Cardiac fibroblast (primary cell): Measurements from ENCODE around the gene TESK2.
A peak's percentile ranks its signal among the peaks of the same experiment; 100 is the strongest.
"Not testable (repeated sequence)": the region's sequence is repeated elsewhere in the genome, so short reads cannot be mapped to it uniquely, and the experiment has no call there.

Experiments
- DNase-seq, 2 donors: peaks; one replicate each; pipeline versions ENCODE4 v3.0.0 to v3.0.0-alpha.2; 2010; ENCODE audit warnings: low read depth in 2 of 2
- H3K4me3 ChIP-seq, 2 donors: replicated peaks in 1 of 2; 1 replicate in 1 of 2; 2 replicates in 1 of 2; pipeline ENCODE4 v1.5.1; 2011; ENCODE audit warnings: low read depth in 2 of 2, low read length in 2 of 2, mild to moderate bottlenecking in 2 of 2, moderate library complexity in 1 of 2
- CTCF ChIP-seq: IDR thresholded peaks from one replicate; pipeline ENCODE4 v1.5.1; 2011; ENCODE audit warnings: low read depth, mild to moderate bottlenecking, low read length, inconsistent platforms

The TESK2 gene

DNA sequence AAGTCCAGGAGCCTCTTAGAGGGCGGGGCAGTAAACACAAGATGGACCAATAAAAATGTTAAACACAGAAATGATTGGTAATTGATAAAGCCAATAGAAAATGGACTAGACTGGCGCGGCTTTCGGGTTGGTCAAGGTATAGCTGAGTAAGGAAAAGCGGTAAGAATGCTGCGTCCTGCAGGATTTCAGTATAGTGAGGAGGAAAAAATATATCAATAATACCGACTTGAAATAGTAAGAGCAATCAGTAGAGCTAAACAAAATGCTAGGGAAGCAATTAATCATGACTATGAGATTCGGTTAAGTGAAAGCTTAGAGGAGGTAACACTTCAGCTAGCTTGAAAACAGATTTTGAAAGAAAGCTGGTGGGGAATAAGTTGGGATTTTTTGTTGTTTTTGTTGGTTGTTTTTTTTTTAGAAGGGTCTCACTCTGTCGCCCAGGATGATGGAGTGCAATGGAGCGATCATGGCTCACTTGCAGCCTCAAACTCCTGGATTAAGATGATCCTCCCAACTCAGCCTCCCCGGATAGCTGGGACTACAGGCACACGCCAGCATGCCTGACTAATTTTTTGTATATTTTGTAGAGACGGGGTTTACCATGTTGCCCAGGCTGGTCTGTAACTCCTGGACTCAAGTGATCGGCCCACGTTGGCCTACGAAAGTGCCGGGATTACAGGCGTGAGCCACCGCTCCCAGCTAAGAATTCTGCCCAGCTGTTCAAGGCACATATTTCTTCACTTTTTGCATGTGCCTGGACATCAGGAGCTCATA lies 711 bp upstream of the TESK2 start:
- no peak for DNase-seq
- TF ChIP-seq CTCF: no peak
- H3K4me3 ChIP-seq: peak overlapping the region; percentile 85 to 97

- peak; percentile 28 to 32 for DNase-seq
- TF ChIP-seq CTCF: no peak
- peak overlapping the region; percentile 85 to 97 for H3K4me3 ChIP-seq
Measured at GRCh38 chr1:45490121-45490625, 790 bp downstream of the TESK2 start.

- DNase-seq, H3K4me3 ChIP-seq: not testable (repeated sequence)
Measured at GRCh38 chr1:45489379-45489778, 1.6 kb downstream of the TESK2 start.

DNA sequence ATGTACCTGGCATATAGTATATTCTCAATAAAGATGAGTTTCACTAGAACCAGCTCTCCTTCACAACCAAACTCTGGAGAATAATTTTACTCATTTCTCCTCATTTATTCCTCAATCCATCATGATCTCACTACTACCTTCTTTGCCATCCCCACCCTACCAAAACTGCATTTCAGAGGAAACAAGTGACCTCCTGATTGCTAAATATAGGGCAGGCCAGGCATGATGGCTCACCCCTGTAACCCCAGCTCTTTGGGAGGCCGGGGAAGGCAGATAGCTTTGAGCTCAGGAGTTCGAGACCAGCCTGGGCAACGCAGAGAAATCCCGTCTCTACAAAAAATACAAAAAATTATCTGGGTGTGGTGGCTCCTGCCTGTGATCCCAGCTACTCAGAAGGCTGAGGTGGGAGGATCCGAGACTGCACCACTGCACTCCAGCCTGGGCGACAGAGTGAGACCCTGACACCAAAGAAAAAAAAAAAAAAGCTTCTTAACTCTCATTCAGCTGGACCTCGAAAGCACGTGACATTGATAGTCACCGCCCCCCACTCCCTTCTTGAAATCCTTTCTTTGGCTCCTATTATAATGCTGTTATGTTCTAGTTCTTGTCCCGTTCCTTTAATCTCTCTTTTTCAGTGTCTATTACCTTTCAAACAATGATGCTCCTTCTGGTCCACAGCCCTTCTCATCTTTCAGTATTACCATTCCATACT lies 2.1 kb downstream of the TESK2 start:
- DNase-seq: no peak
- TF ChIP-seq CTCF: no peak

GRCh38 chr1:45485949-45486348 lies 5.0 kb downstream of the TESK2 start:
- no peak overlapping the region for H3K4me3 ChIP-seq
- DNase-seq: no peak
- TF ChIP-seq CTCF: no peak

More for the DNA sequence above, 2.1 kb downstream of the TESK2 start:
- H3K4me3 ChIP-seq: no peak overlapping the region

- no peak for TF ChIP-seq CTCF
- no peak for DNase-seq
- no peak overlapping the region for H3K4me3 ChIP-seq
Measured at GRCh38 chr1:45479039-45479748, 11.8 kb downstream of the TESK2 start.
